ENCODE measurements around the gene EIF5A. TPM values are rescaled to one million over a fixed set of nuclear protein-coding genes. Genes with fewer than 3 reads are reported as not detected.

EIF5A gene
- total and polyA plus RNA-seq, 2 of the 8 experiments (the other 6 are each of a cell fraction or from before 2014, with no cell fraction given) = 717 to 1,172 TPM

GRCh38 chr17:7263801-7264078 is 43.7 kb upstream of the EIF5A start (continued):
- no peak for TF ChIP-seq TCF12 (IDR thresholded peaks at IDR 0.05; ENCODE audit: low read depth, low read length)
- no peak for TF ChIP-seq SIRT6 (IDR thresholded peaks at IDR 0.05; ENCODE audit: low read length)
- TF ChIP-seq ATF2 (IDR thresholded peaks at IDR 0.05; ENCODE audit: low read length) = no peak
- TF ChIP-seq SP1 (IDR thresholded peaks at IDR 0.05; ENCODE audit: low read depth, low read length) = no peak
- no peak for TF ChIP-seq MAX (IDR thresholded peaks at IDR 0.05)

Measured in H1 (cell line).